ENCODE measurements around the gene KCNN3.

The KCNN3 gene

GRCh38 chr1:154906621-154907081 lies 36.6 kb upstream of the KCNN3 start:
- DNase-seq (ENCODE audit: extremely low spot score) = no peak
- ChIA-PET CTCF (interaction anchor here (0.8 to 1.8 kb wide), 6 partner anchors 9 to 237 kb away, joined by 3 to 5 read pairs (median 3); no protein-coding TSS in a partner anchor), POLR2A (no interaction called here)
- no peak for TF ChIP-seq CTCF (IDR thresholded peaks at IDR 0.05; ENCODE audit: control extremely low read depth, extremely low read depth, low read depth, missing control alignments)

- no peak for TF ChIP-seq CTCF (IDR thresholded peaks at IDR 0.05; ENCODE audit: control extremely low read depth, extremely low read depth, low read depth, missing control alignments)
- CTCF ChIA-PET = no interaction called here
- POLR2A ChIA-PET = no interaction called here
- DNase-seq (ENCODE audit: extremely low spot score) = no peak
These were observed 33.0 kb upstream of the KCNN3 start for GRCh38 chr1:154902938-154903566.

- no peak for TF ChIP-seq CTCF (IDR thresholded peaks at IDR 0.05; ENCODE audit: control extremely low read depth, extremely low read depth, low read depth, missing control alignments)
- ChIA-PET POLR2A (no interaction called here), CTCF (interaction anchor here (1.9 kb wide), 1 partner anchor 116 kb away, joined by 4 read pairs; no protein-coding TSS in a partner anchor)
- no peak for DNase-seq (ENCODE audit: extremely low spot score)
These were observed 31.5 kb upstream of the KCNN3 start for GRCh38 chr1:154901591-154901990.

GRCh38 chr1:154899041-154899440 lies 29.0 kb upstream of the KCNN3 start:
- no peak for DNase-seq (ENCODE audit: extremely low spot score)
- ChIA-PET CTCF (no interaction called here), POLR2A (no interaction called here)
- no peak for TF ChIP-seq CTCF (IDR thresholded peaks at IDR 0.05; ENCODE audit: control extremely low read depth, extremely low read depth, low read depth, missing control alignments)

GRCh38 chr1:154896771-154897286 lies 26.7 kb upstream of the KCNN3 start:
- POLR2A ChIA-PET = no interaction called here
- TF ChIP-seq CTCF (IDR thresholded peaks at IDR 0.05; ENCODE audit: control extremely low read depth, extremely low read depth, low read depth, missing control alignments) = no peak
- CTCF ChIA-PET = interaction anchor here (0.7 to 1.6 kb wide), 4 partner anchors 16 to 154 kb away, joined by 3 to 4 read pairs (median 4); partner anchors contain the start of gene ADAM15
- no peak for DNase-seq (ENCODE audit: extremely low spot score)

GRCh38 chr1:154895798-154896197 lies 25.7 kb upstream of the KCNN3 start:
- POLR2A ChIA-PET = no interaction called here
- CTCF ChIA-PET = interaction anchor here (0.9 to 1.6 kb wide), 7 partner anchors 14 to 122 kb away, joined by 3 to 7 read pairs (median 4); no protein-coding TSS in a partner anchor
- no peak for DNase-seq (ENCODE audit: extremely low spot score)
- no peak for TF ChIP-seq CTCF (IDR thresholded peaks at IDR 0.05; ENCODE audit: control extremely low read depth, extremely low read depth, low read depth, missing control alignments)
